ENCODE results near the gene R3HDM4.

The R3HDM4 gene

GRCh38 chr19:929203-929890 is 16.3 kb upstream of the R3HDM4 start:
- WGBS (ENCODE audit: insufficient coverage, insufficient read length), result no CpG with 5 or more reads among the region's 51 CpGs
- Histone ChIP-seq H3K36me3 (ENCODE audit: control insufficient read depth, insufficient read depth, low read length) (peaks cover 4% of the 10 kb centered on the region; the same call in 1 of the 2 replicates), H3K4me3 (ENCODE audit: low read length) (no peak overlapping the region), H3K9me3 (ENCODE audit: control insufficient read depth, insufficient read depth, low read length) (no peaks in the 10 kb centered on the region), H3K4me1 (ENCODE audit: control insufficient read depth, insufficient read depth, low read length) (no peaks in the 10 kb centered on the region), H3K27me3 (ENCODE audit: control insufficient read depth, insufficient read depth, low read length) (no peaks in the 10 kb centered on the region), H3K27ac (ENCODE audit: low read length) (no peak overlapping the region)
- no peak for DNase-seq (ENCODE audit: low read depth, low spot score)

- DNase-seq (ENCODE audit: low read depth, low spot score), result no peak
- H3K27ac ChIP-seq (ENCODE audit: low read length), result no peak overlapping the region
- H3K4me3 ChIP-seq (ENCODE audit: low read length), result no peak overlapping the region
- WGBS (ENCODE audit: insufficient coverage, insufficient read length), result no CpG with 5 or more reads among the region's 18 CpGs
- peaks cover 4% of the 10 kb centered on the region; the same call in 1 of the 2 replicates for H3K36me3 ChIP-seq (ENCODE audit: control insufficient read depth, insufficient read depth, low read length)
- H3K4me1 ChIP-seq (ENCODE audit: control insufficient read depth, insufficient read depth, low read length), result no peaks in the 10 kb centered on the region
- H3K27me3 ChIP-seq (ENCODE audit: control insufficient read depth, insufficient read depth, low read length), result no peaks in the 10 kb centered on the region
- H3K9me3 ChIP-seq (ENCODE audit: control insufficient read depth, insufficient read depth, low read length), result no peaks in the 10 kb centered on the region
Measured at GRCh38 chr19:928471-929202, 15.6 kb upstream of the R3HDM4 start.

GRCh38 chr19:927780-928401 is 14.9 kb upstream of the R3HDM4 start:
- Histone ChIP-seq H3K36me3 (ENCODE audit: control insufficient read depth, insufficient read depth, low read length) (peaks cover 4% of the 10 kb centered on the region; the same call in 1 of the 2 replicates), H3K27me3 (ENCODE audit: control insufficient read depth, insufficient read depth, low read length) (no peaks in the 10 kb centered on the region), H3K9me3 (ENCODE audit: control insufficient read depth, insufficient read depth, low read length) (no peaks in the 10 kb centered on the region), H3K27ac (ENCODE audit: low read length) (no peak overlapping the region), H3K4me1 (ENCODE audit: control insufficient read depth, insufficient read depth, low read length) (no peaks in the 10 kb centered on the region), H3K4me3 (ENCODE audit: low read length) (no peak overlapping the region; the same call in 1 of the 2 replicates)
- WGBS (ENCODE audit: insufficient coverage, insufficient read length), result no CpG with 5 or more reads among the region's 12 CpGs
- DNase-seq (ENCODE audit: low read depth, low spot score), result no peak

GRCh38 chr19:927351-927779 is 14.3 kb upstream of the R3HDM4 start:
- Histone ChIP-seq H3K27ac (ENCODE audit: low read length) (no peak overlapping the region), H3K27me3 (ENCODE audit: control insufficient read depth, insufficient read depth, low read length) (no peaks in the 10 kb centered on the region), H3K4me1 (ENCODE audit: control insufficient read depth, insufficient read depth, low read length) (no peaks in the 10 kb centered on the region), H3K36me3 (ENCODE audit: control insufficient read depth, insufficient read depth, low read length) (peaks cover 4% of the 10 kb centered on the region; the same call in 1 of the 2 replicates), H3K4me3 (ENCODE audit: low read length) (peak overlapping the region; percentile 98; the same call in 1 of the 2 replicates), H3K9me3 (ENCODE audit: control insufficient read depth, insufficient read depth, low read length) (no peaks in the 10 kb centered on the region)
- no CpG with 5 or more reads among the region's 15 CpGs for WGBS (ENCODE audit: insufficient coverage, insufficient read length)
- no peak for DNase-seq (ENCODE audit: low read depth, low spot score)

GRCh38 chr19:926589-927350 is 13.8 kb upstream of the R3HDM4 start:
- DNase-seq (ENCODE audit: low read depth, low spot score), result no peak
- Histone ChIP-seq H3K27ac (ENCODE audit: low read length) (no peak overlapping the region), H3K36me3 (ENCODE audit: control insufficient read depth, insufficient read depth, low read length) (peaks cover 4% of the 10 kb centered on the region; the same call in 1 of the 2 replicates), H3K9me3 (ENCODE audit: control insufficient read depth, insufficient read depth, low read length) (no peaks in the 10 kb centered on the region), H3K27me3 (ENCODE audit: control insufficient read depth, insufficient read depth, low read length) (no peaks in the 10 kb centered on the region), H3K4me1 (ENCODE audit: control insufficient read depth, insufficient read depth, low read length) (no peaks in the 10 kb centered on the region), H3K4me3 (ENCODE audit: low read length) (peak overlapping the region; percentile 98)
- no CpG with 5 or more reads among the region's 52 CpGs for WGBS (ENCODE audit: insufficient coverage, insufficient read length)

- Histone ChIP-seq H3K27me3 (ENCODE audit: control insufficient read depth, insufficient read depth, low read length) (peaks cover 2% of the 10 kb centered on the region; the same call in 1 of the 2 replicates), H3K27ac (ENCODE audit: low read length) (no peak overlapping the region), H3K4me1 (ENCODE audit: control insufficient read depth, insufficient read depth, low read length) (no peaks in the 10 kb centered on the region), H3K9me3 (ENCODE audit: control insufficient read depth, insufficient read depth, low read length) (no peaks in the 10 kb centered on the region), H3K4me3 (ENCODE audit: low read length) (peak overlapping the region; percentile 98), H3K36me3 (ENCODE audit: control insufficient read depth, insufficient read depth, low read length) (peaks cover 4% of the 10 kb centered on the region; the same call in 1 of the 2 replicates)
- DNase-seq (ENCODE audit: low read depth, low spot score), result no peak
- no CpG with 5 or more reads among the region's 21 CpGs for WGBS (ENCODE audit: insufficient coverage, insufficient read length)
Measured at GRCh38 chr19:926323-926588, 13.2 kb upstream of the R3HDM4 start.

GRCh38 chr19:925526-926322 is 12.7 kb upstream of the R3HDM4 start, which contains the start of gene ARID3A:
Gene ARID3A, plus strand, starts transcription at chr19:926035. Its CDS starts 3,494 bp downstream, at chr19:929529.
- peak; percentile 67 for DNase-seq (ENCODE audit: low read depth, low spot score)
- no peak within 1 kb of the TSS for H3K27ac ChIP-seq (ENCODE audit: low read length)
- H3K4me3 ChIP-seq (ENCODE audit: low read length), result peak within 1 kb of the TSS; percentile 98
- WGBS (ENCODE audit: insufficient coverage, insufficient read length), result no CpG with 5 or more reads among the region's 97 CpGs
- no peaks in the 10 kb centered on the region for H3K4me1 ChIP-seq (ENCODE audit: control insufficient read depth, insufficient read depth, low read length)
- H3K36me3 ChIP-seq (ENCODE audit: control insufficient read depth, insufficient read depth, low read length), result peaks cover 4% of the 10 kb centered on the region; the same call in 1 of the 2 replicates
- H3K27me3 ChIP-seq (ENCODE audit: control insufficient read depth, insufficient read depth, low read length), result peaks cover 6% of the 10 kb centered on the region
- H3K9me3 ChIP-seq (ENCODE audit: control insufficient read depth, insufficient read depth, low read length), result no peaks in the 10 kb centered on the region

GRCh38 chr19:925087-925525 is 12.1 kb upstream of the R3HDM4 start:
- DNase-seq (ENCODE audit: low read depth, low spot score), result no peak
- WGBS (ENCODE audit: insufficient coverage, insufficient read length), result no CpG with 5 or more reads among the region's 39 CpGs
- Histone ChIP-seq H3K4me3 (ENCODE audit: low read length) (peak overlapping the region; percentile 98), H3K27ac (ENCODE audit: low read length) (no peak overlapping the region), H3K36me3 (ENCODE audit: control insufficient read depth, insufficient read depth, low read length) (peaks cover 4% of the 10 kb centered on the region; the same call in 1 of the 2 replicates), H3K4me1 (ENCODE audit: control insufficient read depth, insufficient read depth, low read length) (peaks cover under 1% of the 10 kb centered on the region; the same call in 1 of the 2 replicates), H3K9me3 (ENCODE audit: control insufficient read depth, insufficient read depth, low read length) (no peaks in the 10 kb centered on the region), H3K27me3 (ENCODE audit: control insufficient read depth, insufficient read depth, low read length) (peaks cover 11% of the 10 kb centered on the region)

GRCh38 chr19:924553-925086 is 11.6 kb upstream of the R3HDM4 start:
- no peak for DNase-seq (ENCODE audit: low read depth, low spot score)
- Histone ChIP-seq H3K27ac (ENCODE audit: low read length) (no peak overlapping the region), H3K27me3 (ENCODE audit: control insufficient read depth, insufficient read depth, low read length) (peaks cover 15% of the 10 kb centered on the region), H3K36me3 (ENCODE audit: control insufficient read depth, insufficient read depth, low read length) (peaks cover 1% of the 10 kb centered on the region; the same call in 1 of the 2 replicates), H3K4me3 (ENCODE audit: low read length) (peak overlapping the region; percentile 98), H3K9me3 (ENCODE audit: control insufficient read depth, insufficient read depth, low read length) (no peaks in the 10 kb centered on the region), H3K4me1 (ENCODE audit: control insufficient read depth, insufficient read depth, low read length) (peaks cover 3% of the 10 kb centered on the region; the same call in 1 of the 2 replicates)
- no CpG with 5 or more reads among the region's 31 CpGs for WGBS (ENCODE audit: insufficient coverage, insufficient read length)
